Erythroblast (primary cell): ENCODE results near the gene URGCP.

Experiments
- GATA1 ChIP-seq: IDR thresholded peaks from 2 replicates; pipeline ENCODE4 v1.6.1; 2011; ENCODE audit warnings: low read depth, mild to moderate bottlenecking, control low read depth, low read length, moderate library complexity
- POLR2A ChIP-seq: IDR thresholded peaks from 2 replicates; pipeline ENCODE4 v1.6.1; 2011; ENCODE audit warnings: mild to moderate bottlenecking, low read length

- TF ChIP-seq POLR2A (no peak), GATA1 (no peak)
Measured at GRCh38 chr7:43937444-43937843, 31.0 kb upstream of the URGCP start.
